Measurements from ENCODE around the gene PCSK6.
"Not testable (repeated sequence)": the region's sequence is repeated elsewhere in the genome, so short reads cannot be mapped to it uniquely, and the experiment has no call there.

The PCSK6 gene

GRCh38 chr15:101351736-101352135, 137.8 kb downstream of the PCSK6 start:
- no peak for DNase-seq

DNA sequence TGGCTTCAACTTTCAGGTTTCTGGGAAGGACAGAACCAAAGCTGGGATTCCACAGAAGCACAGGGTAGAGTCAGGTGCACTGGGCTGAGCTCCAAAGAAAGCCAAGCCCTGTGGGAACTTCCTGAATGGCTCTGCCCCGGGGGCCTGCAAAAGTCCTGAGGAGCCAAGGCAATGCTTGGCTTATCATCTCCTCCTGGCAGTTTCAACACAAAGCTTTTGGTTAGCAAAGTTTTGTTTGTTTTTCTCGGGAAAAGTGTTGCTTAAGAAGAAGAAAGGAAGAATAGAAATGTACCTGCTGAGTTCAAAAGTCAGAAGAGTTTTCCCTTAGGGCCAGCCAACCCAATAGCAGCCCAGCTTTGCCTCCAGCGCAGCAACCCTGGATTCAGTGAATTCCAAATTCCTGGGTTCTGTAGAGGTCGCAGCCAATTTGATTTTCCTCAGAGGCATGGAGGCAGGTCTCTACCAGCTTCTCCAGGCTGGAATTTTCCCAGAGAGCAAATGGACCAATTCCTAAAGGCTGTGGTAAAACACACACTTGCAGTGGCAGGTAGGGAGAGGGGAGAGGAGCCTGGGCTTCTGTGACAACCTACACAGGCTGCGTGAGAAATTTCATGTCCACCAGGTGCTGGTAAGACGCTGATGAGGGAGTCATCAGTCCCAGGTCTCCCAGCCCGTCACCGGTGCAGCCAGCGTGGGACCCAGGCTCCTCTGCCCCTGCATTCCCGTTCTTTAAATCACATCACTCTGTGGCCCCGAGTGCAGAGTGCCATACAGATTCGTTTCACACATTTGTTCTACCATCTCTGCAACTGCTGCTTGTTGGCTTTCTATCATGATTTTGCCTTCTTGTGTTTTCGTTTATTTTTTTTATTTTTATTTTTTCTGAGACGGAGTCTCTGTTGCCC, 140.2 kb downstream of the PCSK6 start:
- no peak for DNase-seq

DNA sequence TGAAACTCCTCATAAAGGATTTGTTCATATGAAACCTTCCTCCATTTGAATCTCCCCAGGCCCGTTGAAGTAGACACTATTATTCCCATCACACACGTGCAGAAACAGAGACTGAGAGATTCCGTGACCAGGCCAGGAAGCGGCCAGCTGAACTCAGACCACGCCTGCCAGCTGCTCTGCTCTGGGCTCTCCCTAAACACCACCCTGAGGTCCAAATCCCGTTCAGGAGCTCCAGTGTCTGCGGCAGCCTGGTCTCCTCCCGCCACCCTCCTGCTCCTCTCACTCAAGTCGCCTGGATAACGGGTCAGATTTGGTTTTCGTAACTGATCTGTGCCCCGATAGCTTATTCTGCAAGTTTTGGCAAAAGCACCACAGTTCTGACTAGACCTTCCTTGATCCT, 140.9 kb downstream of the PCSK6 start:
- DNase-seq = no peak

DNA sequence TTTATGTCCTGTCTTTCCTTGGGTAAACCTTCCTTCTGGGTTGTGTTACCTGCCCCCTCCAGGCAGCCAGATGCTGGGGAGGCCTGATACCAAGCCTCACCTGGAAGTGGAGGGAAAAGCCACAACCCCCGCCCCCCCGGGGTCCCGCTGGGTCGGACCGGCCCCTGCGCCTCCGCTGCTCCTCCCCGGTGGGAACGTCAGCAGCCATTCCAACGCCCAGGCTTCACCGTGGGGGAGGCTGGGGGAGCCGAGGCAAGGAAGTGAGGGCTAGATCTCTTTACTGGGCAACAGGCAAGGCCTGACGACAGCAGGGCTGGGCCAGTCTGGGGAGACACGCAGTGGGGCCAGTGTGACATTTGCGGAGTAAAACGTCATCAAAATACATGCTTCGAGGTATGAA, 141.5 kb downstream of the PCSK6 start:
- DNase-seq = no peak

- no peak for DNase-seq
These were observed 142.1 kb downstream of the PCSK6 start for GRCh38 chr15:101347454-101347853.

- DNase-seq = no peak
These were observed 142.6 kb downstream of the PCSK6 start for GRCh38 chr15:101346928-101347327.

DNA sequence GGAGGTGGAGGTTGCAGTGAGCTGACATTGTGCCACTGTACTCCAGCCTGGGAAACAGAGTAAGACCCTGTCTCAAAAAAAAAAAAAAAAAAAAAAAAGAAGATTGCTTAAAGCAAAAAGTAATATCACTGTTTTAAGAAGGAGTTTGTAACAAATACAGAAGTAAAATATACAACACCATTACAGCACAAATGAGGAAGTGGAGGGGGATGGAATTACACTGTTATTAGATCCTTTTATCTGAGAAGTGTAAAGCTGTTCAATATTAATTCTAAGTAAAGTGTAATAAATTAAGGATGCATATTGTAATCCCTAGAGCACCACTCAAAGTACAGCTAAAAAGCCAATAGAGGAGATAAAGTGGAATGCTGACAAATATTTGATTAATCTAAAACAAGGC, 147.5 kb downstream of the PCSK6 start:
- no peak for DNase-seq

DNA sequence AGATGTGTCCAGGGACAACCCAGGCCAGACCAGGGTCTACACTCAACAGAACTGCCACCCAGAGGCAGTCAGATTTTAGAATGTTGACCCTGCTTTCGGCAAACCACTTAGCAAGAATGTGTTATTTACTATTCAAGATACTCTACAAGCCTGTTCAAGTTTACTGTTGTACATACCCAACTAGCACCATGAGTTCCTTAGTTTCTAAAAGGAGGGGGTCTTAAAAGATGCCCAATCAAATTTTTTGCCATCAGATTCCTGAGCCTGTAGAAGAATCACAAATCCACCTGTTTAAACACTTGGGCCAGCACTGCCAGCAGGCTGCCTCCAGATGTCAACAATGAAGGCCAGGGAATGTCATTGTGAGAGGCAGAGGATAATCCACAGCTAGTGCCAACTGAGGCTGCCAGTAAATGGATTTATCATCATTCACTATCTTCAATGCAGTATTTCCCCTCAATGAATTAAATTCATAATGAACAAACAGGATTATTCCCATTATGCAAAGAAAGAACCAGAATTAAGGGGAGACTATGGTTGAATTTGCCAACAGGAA, 150.9 kb downstream of the PCSK6 start:
- no peak for DNase-seq

GRCh38 chr15:101337976-101338375, 151.5 kb downstream of the PCSK6 start:
- no peak for DNase-seq

- not testable (repeated sequence) for DNase-seq
These were observed 155.4 kb downstream of the PCSK6 start for GRCh38 chr15:101333907-101334789.

DNA sequence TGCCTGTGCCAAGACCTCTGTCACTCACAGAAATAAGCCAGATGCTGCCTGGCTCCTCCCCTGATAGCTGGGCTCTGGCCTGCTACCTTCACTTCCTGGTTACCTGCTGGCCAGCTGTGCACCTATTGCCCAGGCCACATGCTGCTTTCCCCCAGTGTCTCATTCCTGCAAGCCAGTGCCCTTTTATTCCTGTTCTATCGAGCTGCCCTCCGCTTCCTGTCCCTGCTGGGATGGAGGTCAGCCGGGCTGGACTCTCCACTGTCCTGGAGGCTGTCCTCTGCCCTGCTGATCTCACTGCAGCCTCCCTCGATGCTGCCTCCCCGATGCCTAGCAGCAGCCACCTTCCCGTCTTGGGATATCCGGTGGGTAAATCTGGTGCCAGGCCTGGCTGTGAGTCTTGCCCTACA, 157.4 kb downstream of the PCSK6 start:
- no peak for DNase-seq

- DNase-seq = no peak
These were observed 159.6 kb downstream of the PCSK6 start for GRCh38 chr15:101329867-101330380.

DNA sequence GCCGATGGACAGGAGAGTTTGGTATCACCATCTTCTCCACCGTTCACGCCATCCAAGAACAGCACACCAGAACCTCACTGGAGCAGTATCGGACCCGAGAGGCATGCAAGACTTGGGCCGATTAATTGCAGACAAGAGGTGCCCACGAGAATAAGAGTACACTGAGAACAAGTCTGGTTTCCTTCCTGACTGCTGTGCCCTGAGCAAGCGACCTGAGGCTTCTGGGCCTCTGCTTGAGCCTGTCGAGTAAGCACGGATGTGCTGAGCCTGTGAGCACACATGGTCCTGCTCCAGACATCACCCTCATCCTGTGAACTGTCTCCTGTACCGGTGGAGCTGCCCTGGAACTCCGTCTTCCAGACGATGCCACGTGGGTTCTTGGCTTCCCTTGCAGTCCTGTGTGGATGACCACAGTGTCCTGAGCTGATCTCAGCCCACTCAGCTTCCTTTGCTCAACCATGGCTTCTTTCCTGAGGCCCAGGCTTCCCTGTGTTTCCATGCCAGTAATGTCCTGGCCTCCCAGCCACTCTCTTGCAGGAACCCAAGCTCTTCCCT, 160.1 kb downstream of the PCSK6 start:
- DNase-seq = no peak

DNA sequence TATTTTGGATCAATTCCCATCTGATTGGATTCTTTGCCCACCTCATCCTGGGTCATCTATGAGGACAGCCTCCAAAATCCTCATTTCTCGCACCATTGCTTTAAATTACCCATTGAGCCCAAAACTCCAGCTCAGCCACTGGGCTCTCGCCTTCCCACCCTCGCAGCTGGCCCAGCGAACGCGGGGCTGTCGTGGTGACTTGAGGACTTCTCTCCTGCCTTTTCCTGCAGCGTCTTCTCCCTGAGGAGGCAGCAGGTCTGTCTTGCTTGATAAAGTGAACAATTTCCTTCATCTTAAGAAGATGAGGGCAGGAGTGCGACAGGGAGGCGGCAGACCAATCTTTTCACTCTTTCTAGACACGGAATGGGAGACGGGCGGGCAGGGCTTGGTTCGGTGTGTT, 161.5 kb downstream of the PCSK6 start:
- DNase-seq = no peak

- DNase-seq = no peak
These were observed 162.3 kb downstream of the PCSK6 start for GRCh38 chr15:101327147-101327740.

GRCh38 chr15:101326462-101327146, 162.9 kb downstream of the PCSK6 start:
- no peak for DNase-seq

- DNase-seq = no peak
These were observed 163.5 kb downstream of the PCSK6 start for GRCh38 chr15:101326026-101326315.

GRCh38 chr15:101325263-101326025, 164.1 kb downstream of the PCSK6 start:
- no peak for DNase-seq

DNA sequence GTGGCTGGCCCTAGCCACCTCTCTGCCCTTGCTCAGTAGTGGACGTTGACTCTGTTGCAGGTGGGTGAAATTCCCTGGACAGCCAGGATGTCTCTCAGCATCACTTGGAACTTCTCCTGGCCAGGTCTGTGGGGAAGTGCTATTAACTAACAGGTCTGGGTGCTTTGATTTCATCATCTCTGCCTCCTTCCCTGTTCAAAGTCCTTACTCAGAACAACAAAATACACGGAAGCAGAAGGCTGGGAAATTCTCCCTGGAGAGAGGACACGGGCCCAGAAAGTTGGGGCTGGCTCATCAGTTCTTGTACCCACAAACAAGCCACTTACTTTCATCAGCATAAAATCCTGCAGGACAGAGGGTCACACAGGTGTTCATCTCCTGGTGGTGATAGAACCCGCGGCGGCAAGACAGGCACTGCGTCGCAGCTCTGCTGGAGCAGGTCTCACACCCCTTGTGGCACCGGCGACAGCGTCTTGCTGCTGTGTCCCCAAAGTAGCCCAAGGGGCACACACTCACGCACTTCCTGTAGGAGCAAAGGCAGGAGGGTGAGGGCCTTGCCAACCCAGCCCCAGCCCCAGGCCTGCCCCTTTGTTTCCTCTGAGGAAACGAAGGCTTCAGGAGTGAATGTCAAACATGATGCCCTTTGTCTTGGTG, 164.9 kb downstream of the PCSK6 start:
- DNase-seq = no peak

GRCh38 chr15:101323793-101324523, 165.5 kb downstream of the PCSK6 start:
- no peak for DNase-seq

Data from GDM1 (cell line).